ENCODE data around the gene CUL3. TPM values are rescaled to one million over a fixed set of nuclear protein-coding genes. Genes with fewer than 3 reads are reported as not detected.
"Not testable (repeated sequence)": the region's sequence is repeated elsewhere in the genome, so short reads cannot be mapped to it uniquely, and the experiment has no call there.

CUL3 gene
- 74.5 TPM for total RNA-seq
- long read RNA-seq, full-length matches to known transcripts: 44 of 46 reads
- long read RNA-seq, partial matches to known transcripts: 2 of 46 reads
- long read RNA-seq, other reads (novel, unspliced or antisense): 0 of 46 reads

DNA sequence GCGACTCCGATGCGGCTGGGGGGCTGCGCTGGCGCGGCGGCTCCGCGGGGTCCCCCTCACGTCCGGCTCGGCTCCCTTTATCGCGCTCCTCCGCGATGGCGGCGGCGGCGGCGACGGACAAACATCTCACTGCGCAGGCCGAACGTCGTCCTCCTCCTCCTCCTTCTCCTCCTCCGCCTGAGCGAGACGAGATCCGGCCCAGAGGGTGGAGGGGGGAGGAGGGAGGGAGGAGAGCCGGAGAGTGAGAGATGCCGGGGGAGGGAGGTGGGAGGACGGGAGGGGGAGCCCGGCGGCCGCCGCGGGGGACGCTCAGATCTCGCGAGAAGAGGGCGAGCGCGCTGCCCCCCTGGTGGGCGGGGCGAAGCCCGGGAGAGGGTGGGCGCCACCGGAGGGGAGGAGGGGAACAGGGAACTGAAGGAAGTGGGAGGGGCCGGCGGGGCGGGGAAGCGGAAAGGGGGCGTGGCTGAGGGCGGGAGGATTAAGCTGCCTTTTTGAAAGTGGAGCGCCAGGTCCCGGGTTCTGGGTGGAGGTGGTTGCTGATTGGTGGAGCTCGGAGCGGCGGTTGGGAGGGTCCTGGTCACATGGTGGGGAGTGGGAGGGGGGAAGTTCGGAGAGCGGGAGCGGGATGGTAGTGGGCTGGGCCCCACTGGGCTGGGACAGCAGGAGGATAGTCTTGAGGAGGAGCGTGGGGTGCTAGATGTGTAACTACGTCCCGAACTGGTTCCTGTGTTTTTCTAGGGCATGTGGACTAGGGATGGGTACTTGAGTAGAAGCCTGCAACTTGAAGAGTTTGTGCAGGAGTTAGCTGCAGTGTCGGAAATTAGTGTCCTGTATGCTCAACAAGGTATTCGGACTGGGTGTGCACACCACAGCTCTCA lies at the start of gene CUL3:
TSS of gene CUL3 (minus strand) at position 153 of the 878 bp plus-strand sequence. CDS start 354 bp downstream, outside the sequence.
- intact Hi-C loops (cut with DNase I): loop anchor here (5.0 kb wide), 1 partner anchor 628 kb away; the partner anchor contains the start of gene MRPL44

GRCh38 chr2:224630659-224631550 lies 45.7 kb upstream of the CUL3 start:
- intact Hi-C loops (cut with DNase I): no loop called here
- no peak for DNase-seq (ENCODE audit: missing footprints)
- ATAC-seq: no peak

More for the DNA sequence above, at the start of gene CUL3:
- ATAC-seq (peak; percentile 99), DNase-seq (ENCODE audit: missing footprints) (peak; percentile 99)

DNA sequence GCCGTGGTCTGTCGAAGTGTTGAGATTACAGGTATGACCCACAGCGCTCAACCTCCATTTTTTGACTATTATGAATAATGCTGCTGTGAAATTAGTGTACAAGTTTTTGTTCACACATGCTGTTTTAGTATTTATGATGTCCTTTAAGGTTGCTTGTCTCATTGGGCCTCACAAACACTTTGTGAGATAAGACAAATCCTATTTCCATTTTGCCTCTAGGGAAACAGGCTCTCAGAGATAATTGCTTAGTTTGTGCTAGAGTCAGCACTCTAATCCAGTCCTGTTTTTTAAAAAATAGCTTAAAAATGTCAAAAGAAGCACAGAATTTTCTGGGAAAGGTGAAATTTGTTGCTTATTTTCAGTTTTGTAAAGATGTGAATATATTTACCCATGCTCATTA lies 43.3 kb upstream of the CUL3 start:
- no peak for ATAC-seq
- DNase-seq (ENCODE audit: missing footprints): no peak
- intact Hi-C loops (cut with DNase I): no loop called here

DNA sequence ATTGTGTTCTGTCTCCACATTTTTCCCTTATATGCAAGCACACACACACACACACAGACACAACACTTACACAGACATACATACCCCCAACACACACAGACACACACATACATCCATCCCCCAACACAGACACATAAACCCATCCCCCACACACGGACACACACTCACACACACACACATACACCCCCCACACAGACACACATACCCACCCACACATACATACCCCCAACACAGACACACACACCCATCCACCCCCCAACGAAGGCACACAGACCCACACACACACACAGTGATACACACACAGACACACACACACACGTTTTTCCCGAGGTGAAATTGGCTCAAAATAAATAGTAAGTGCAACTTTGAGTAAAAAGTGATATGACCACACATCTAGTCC lies 41.6 kb upstream of the CUL3 start:
- DNase-seq (ENCODE audit: missing footprints) (no peak), ATAC-seq (no peak)
- intact Hi-C loops (cut with DNase I): no loop called here

DNA sequence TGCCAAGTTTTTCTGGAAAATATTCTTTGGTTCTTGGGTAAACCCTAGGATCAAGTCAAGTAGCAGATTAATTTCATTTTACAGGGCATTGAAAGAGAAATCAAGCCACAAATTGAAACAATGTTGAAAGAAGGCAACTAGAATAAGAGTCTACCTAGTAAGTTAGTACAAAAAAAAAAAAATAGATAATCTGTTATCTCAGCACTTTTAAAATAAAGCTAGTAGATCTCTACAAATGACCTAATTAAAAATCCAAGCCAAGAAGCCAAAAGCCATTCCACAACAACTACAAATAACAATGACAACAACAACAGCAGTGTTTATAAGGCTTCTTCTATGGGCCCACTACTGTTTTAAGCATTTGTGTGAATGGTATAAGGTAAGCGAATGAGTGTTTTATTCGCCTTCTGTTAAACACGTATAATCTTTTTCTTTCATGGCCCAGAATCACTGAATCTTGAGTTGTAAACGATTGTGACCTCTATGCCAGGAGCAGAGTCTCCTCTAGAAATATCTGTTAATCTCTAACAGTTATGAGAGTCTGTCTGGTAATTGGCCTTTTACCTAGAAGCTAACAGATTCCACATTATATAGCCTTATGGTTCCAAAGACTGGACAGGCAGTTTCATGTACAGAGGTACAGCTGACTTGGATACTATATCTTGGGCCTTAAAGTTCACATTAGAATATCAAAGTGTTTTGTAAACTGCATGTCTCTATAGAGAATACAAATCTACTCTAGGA lies 28.6 kb upstream of the CUL3 start:
- intact Hi-C loops (cut with DNase I): no loop called here
- ATAC-seq (no peak), DNase-seq (ENCODE audit: missing footprints) (no peak)

DNA sequence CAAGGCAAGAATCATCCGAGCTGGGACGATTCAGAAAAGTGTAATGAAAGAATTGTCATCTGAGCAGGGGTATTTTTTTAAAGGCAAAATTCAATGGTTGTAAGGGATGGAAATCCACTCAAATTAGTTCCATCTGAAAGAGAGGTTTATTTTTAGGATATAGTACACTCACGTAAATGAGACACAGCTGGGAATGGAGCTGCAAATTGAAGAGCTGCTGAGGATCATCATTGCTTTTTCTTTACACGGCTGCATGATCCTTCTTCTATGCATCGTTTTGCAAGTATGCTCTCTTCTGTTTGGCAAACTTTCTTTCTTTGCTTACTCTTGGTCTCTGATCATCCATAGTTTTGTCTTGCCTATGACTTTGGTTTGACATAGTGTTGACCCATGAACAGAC lies 27.4 kb upstream of the CUL3 start:
- intact Hi-C loops (cut with DNase I): no loop called here
- ATAC-seq: no peak

DNA sequence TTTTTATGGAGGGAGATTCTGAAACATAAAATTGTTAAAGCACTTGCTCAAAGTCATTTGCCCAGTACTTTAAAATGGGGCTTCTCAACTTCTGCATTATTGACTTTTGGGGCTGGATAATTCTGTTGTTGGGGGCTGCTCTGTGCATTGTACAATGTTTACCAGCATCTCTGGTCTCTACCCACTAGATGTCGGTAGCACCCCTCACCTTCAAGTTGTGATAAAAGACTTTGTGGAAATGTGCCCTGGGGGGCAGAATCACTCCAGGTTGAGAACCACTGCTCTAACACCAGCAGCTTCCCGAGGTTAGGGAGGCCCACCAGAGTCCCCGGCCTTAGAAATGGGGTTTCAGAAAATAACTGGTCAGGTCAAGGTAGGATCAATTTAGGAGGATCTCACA lies 26.8 kb upstream of the CUL3 start:
- intact Hi-C loops (cut with DNase I): no loop called here
- DNase-seq (ENCODE audit: missing footprints): no peak
- ATAC-seq: no peak

More for the DNA sequence above, 27.4 kb upstream of the CUL3 start:
- no peak for DNase-seq (ENCODE audit: missing footprints)

DNA sequence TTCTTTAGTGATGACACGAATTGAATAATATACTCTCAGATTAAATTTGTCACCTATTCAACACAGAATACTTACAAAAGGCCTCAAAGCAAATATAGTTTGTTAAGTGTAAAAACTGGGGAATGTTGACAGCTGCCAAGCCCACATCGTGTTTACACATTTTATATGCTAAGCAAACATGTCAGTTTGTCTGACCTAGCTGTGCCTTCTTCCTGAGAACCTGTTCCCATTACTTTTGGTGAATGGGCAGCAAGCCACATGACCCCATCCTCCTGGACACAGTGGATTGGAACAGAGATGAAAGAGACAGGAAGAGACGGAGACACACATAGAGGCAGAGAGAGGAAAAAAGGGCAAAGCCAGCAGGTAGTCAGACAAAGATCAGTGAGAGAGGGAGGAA lies 22.9 kb upstream of the CUL3 start:
- DNase-seq (ENCODE audit: missing footprints) (no peak), ATAC-seq (no peak)
- intact Hi-C loops (cut with DNase I): no loop called here

DNA sequence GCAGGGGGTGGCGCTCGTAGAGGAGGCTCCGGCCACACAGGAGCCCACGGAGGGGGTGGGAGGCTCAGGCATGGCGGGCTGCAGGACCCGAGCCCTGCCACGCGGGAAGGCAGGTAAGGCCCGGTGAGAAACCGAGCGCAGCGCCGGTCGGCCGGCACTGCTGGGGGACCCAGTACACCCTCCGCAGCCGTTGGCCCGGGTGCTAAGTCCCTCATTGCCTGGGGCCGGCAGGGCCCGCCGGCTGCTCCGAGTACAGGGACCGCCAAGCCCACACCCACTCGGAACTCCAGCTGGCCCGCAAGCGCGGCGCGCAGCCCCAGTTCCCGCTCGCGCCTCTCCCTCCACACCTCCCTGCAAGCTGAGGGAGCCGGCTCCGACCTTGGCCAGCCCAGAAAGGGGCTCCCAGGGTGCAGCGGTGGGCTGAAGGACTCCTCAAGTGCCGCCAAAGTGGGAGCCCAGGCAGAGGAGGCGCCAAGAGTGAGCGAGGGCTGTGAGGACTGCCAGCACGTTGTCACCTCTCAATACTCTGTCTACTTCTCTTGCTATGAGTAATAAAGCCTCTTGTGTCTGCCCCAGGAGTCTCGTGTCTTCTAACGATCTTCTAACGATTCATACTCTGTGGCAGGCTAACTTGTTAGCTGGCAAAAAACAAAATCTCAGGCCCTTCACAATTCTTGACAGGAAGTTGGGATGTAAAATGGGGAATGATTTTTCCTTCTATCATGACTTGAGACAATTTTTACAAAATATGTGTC lies 18.8 kb upstream of the CUL3 start:
- ATAC-seq; DNase-seq (ENCODE audit: missing footprints); intact Hi-C loops (cut with DNase I): not testable (repeated sequence)

DNA sequence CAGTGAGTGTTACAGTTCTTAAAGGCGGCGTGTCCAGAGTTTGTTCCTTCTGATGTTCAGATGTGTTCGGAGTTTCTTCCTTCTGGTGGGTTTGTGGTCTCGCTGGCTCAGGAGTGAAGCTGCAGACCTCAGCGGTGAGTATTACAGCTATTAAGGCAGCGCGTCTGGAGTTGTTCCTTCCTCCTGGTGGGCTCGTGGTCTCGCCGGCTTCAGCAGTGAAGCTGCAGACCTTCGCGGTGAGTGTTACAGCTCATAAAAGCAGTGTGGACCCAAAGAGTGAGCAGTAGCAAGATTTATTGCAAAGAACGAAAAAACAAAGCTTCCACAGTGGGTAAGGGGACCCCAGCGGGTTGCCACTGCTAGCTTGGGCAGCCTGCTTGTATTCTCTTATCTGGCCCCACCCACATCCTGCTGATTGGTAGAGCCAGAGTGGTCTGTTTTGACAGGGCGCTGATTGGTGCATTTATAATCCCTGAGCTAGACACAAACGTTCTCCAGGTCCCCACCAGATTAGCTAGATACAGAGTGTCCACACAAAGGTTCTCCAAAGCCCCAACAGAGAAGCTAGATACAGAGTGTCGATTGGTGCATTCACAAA lies 17.7 kb upstream of the CUL3 start:
- intact Hi-C loops (cut with DNase I); ATAC-seq; DNase-seq (ENCODE audit: missing footprints): not testable (repeated sequence)

DNA sequence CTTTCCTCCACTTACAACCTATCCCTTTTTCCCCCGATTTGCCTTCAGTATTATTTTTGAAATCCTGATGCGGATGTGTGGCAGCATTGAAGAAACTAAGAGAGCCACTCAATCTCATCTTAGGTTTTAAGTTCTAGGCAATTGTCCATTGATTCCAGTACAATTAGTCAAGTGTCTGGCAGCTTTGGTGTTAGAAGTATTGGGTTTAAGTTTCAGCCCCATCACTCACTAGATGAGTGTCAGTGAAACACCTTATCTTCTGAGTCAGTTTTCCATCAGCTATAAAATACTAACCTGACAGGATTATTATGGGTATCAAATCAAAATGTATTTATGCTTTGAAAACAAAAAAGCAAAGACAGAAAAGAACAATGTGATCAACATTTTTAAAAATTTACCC lies 16.8 kb upstream of the CUL3 start:
- no peak for ATAC-seq
- intact Hi-C loops (cut with DNase I): no loop called here
- no peak for DNase-seq (ENCODE audit: missing footprints)

DNA sequence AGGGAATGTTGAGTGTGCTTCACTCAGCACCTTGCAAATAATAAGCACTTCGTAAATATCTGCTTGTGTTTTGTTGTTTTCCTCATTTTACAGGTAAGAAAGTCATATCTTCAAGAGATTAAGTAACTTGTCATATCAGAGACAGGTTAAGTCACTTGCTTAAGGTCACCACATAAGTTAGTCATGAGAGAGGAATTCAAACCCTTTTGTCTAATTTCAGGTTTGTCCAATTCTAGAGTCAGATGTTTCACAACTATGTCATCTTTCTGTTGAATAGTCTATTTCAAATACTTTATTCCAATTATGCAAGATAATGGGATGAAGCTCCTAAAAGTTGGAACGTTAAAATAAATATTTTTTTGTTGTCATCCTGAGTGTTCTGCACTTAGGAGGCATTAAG lies 13.5 kb upstream of the CUL3 start:
- ATAC-seq (no peak), DNase-seq (ENCODE audit: missing footprints) (no peak)
- intact Hi-C loops (cut with DNase I): no loop called here

GRCh38 chr2:224596289-224596688 lies 11.1 kb upstream of the CUL3 start:
- no peak for DNase-seq (ENCODE audit: missing footprints)
- no peak for ATAC-seq
- intact Hi-C loops (cut with DNase I): no loop called here

- intact Hi-C loops (cut with DNase I): no loop called here
- no peak for ATAC-seq
- no peak for DNase-seq (ENCODE audit: missing footprints)
These were observed 10.4 kb upstream of the CUL3 start for GRCh38 chr2:224595518-224595917.

DNA sequence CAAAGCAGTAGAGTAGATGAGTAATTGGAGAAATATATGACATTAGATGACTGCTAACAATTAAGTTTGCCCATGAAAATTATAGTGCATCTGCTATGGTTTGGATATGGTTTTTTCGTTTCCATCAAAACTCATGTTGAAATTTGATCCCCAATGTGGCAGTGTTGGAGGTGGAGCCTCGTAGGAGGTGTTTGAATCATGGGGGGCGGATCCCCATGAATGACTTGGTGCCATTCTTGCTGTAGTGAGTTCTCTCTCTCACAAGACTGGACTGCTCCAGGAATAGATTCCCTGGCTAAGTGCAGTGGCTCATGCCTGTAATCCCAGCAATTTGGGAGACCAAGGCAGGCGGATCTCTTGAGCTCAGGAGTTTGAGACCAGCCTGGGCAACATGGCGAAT lies 9.7 kb upstream of the CUL3 start:
- intact Hi-C loops (cut with DNase I): no loop called here
- DNase-seq (ENCODE audit: missing footprints) (no peak), ATAC-seq (no peak)

GRCh38 chr2:224591220-224591619 lies 6.1 kb upstream of the CUL3 start:
- intact Hi-C loops (cut with DNase I): no loop called here
- DNase-seq (ENCODE audit: missing footprints) (no peak), ATAC-seq (no peak)

DNA sequence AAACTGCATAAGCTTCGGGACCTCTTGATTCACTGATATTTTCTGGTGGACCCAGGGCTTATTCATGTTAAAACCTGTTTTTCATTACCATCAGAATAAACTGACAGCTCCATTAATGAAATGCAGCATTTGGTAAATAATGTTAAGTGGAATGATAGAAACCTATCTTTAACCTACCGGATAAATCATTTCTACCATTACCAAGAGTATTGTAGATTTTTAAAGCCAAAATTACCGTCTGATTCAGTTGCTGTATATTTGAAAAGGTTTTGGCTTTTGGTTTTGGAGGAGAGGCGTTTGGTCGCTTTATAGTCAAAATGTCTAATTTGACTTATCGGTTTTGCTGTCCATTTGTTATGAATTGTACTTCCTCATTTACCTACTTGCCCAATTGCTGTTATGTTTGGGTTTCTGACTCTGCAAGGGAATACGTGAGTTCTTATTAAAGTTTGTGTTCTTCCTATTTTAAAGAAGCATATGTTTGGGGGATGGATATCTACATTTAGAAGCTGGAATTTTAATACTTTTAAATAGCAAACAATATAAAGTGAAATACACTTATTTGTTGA lies 1.0 kb upstream of the CUL3 start:
- DNase-seq (ENCODE audit: missing footprints): no peak
- ATAC-seq: no peak
- intact Hi-C loops (cut with DNase I): loop anchor here (5.0 kb wide), 1 partner anchor 629 kb away; the partner anchor contains the start of gene MRPL44

Measured in Right ventricle myocardium inferior (tissue), 1 donor.